ENCODE measurements around the gene BMP6. TPM values are rescaled to one million over a fixed set of nuclear protein-coding genes. Genes with fewer than 3 reads are reported as not detected.

BMP6 gene
- total RNA-seq, 4 donors from 2014 or later: 1.7 to 8.3 (median 3.3) TPM

- in situ Hi-C loops (cut with MboI; ENCODE audit: low sequenced_read_pairs in 4 of 4) (loop anchor here in 2 of 4 donors (10.0 kb wide), 1 partner anchor 276 kb away; no protein-coding TSS in a partner anchor), intact Hi-C loops (cut with DNase I; ENCODE audit: low total_unique reads) (loop anchor here (5.0 to 10.0 kb wide), 2 partner anchors 183 to 486 kb away; partner anchors contain the start of gene TXNDC5)
- TF ChIP-seq POLR2A (IDR thresholded peaks at IDR 0.05) (no peak), CTCF (IDR thresholded peaks at IDR 0.05 in 4 of 5, conservative IDR thresholded peaks at IDR 0.05 in 1 of 5) (no peak)
- ATAC-seq (no peak), DNase-seq (no peak)
- no peak overlapping the region for H3K27ac ChIP-seq
- peaks cover 48 to 56% (median 49%) of the 10 kb centered on the region in 3 donors for H3K27me3 ChIP-seq
- H3K4me1 ChIP-seq: peaks cover 12 to 21% of the 10 kb centered on the region in 2 donors
- no peaks in the 10 kb centered on the region for H3K36me3 ChIP-seq
- H3K4me3 ChIP-seq: peak overlapping the region; percentile 37 to 66 (median 59)
- no peaks in the 10 kb centered on the region for H3K9me3 ChIP-seq
Measured at GRCh38 chr6:7728855-7729590, 3.1 kb downstream of the BMP6 start.

GRCh38 chr6:7730001-7730783 is 4.3 kb downstream of the BMP6 start:
- in situ Hi-C loops (cut with MboI; ENCODE audit: low sequenced_read_pairs in 4 of 4) (no loop called here), intact Hi-C loops (cut with DNase I; ENCODE audit: low total_unique reads) (no loop called here)
- Histone ChIP-seq H3K36me3 (no peaks in the 10 kb centered on the region), H3K4me1 (peaks cover 12 to 21% of the 10 kb centered on the region in 2 donors), H3K27ac (no peak overlapping the region), H3K9me3 (no peaks in the 10 kb centered on the region), H3K27me3 (peaks cover 48 to 60% (median 49%) of the 10 kb centered on the region in 3 donors), H3K4me3 (no peak overlapping the region)
- TF ChIP-seq CTCF (IDR thresholded peaks at IDR 0.05 in 4 of 5, conservative IDR thresholded peaks at IDR 0.05 in 1 of 5) (no peak), POLR2A (IDR thresholded peaks at IDR 0.05) (no peak)
- DNase-seq (no peak), ATAC-seq (no peak)

DNA sequence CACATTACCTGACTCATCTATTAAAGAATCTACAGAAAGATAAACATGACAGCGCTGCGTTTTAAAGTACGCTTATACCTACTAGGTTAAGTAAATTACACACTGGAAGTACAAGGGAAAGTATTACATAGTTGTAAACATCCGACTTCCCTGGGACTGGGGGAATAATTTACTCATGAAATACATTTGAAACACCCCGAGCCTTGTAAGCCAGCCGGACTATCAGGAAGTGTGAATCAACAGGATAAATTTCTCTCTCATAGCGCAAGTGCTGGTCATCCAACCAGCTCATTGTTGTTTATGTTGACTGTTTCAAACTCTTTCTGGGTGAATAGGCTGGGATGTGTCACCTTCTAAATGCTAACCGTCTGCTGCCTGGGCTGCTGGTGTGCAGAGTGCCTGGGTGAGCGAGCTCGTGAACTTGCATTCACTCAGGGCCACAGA is 4.9 kb downstream of the BMP6 start:
- DNase-seq: no peak
- intact Hi-C loops (cut with DNase I; ENCODE audit: low total_unique reads): no loop called here
- no peak for ATAC-seq
- no peak overlapping the region for H3K27ac ChIP-seq
- H3K9me3 ChIP-seq: no peaks in the 10 kb centered on the region
- peaks cover 8 to 21% of the 10 kb centered on the region in 2 donors for H3K4me1 ChIP-seq
- TF ChIP-seq CTCF (IDR thresholded peaks at IDR 0.05 in 4 of 5, conservative IDR thresholded peaks at IDR 0.05 in 1 of 5) (no peak), POLR2A (IDR thresholded peaks at IDR 0.05) (no peak)
- H3K27me3 ChIP-seq: peaks cover 48 to 60% (median 49%) of the 10 kb centered on the region in 3 donors
- H3K4me3 ChIP-seq: no peak overlapping the region
- in situ Hi-C loops (cut with MboI; ENCODE audit: low sequenced_read_pairs in 4 of 4): no loop called here
- H3K36me3 ChIP-seq: no peaks in the 10 kb centered on the region

GRCh38 chr6:7731294-7731693 is 5.4 kb downstream of the BMP6 start:
- intact Hi-C loops (cut with DNase I; ENCODE audit: low total_unique reads): no loop called here
- H3K9me3 ChIP-seq: no peaks in the 10 kb centered on the region
- DNase-seq (no peak), ATAC-seq (no peak)
- H3K4me1 ChIP-seq: peaks cover 8 to 18% of the 10 kb centered on the region in 2 donors
- in situ Hi-C loops (cut with MboI; ENCODE audit: low sequenced_read_pairs in 4 of 4): no loop called here
- no peaks in the 10 kb centered on the region for H3K36me3 ChIP-seq
- H3K27me3 ChIP-seq: peaks cover 48 to 58% (median 52%) of the 10 kb centered on the region in 3 donors
- H3K27ac ChIP-seq: no peak overlapping the region
- H3K4me3 ChIP-seq: no peak overlapping the region
- no peak for TF ChIP-seq POLR2A (IDR thresholded peaks at IDR 0.05)
- no peak for TF ChIP-seq CTCF (IDR thresholded peaks at IDR 0.05 in 4 of 5, conservative IDR thresholded peaks at IDR 0.05 in 1 of 5)

Data from gastrocnemius medialis (tissue), 4 donors.